Endothelial cell of umbilical vein (primary cell): ENCODE results near the gene PLPPR4.

Experiments
- EZH2 ChIP-seq: IDR thresholded peaks from 2 replicates; pipeline ENCODE4 v1.6.1; 2012; ENCODE audit warnings: borderline replicate concordance, low read depth, mild to moderate bottlenecking, moderate library complexity, low read length, inconsistent platforms; ENCODE audit not compliant: severe bottlenecking
- FOS ChIP-seq: IDR thresholded peaks from 2 replicates; pipeline ENCODE4 v1.6.1; 2011; ENCODE audit warnings: mild to moderate bottlenecking, low read length, moderate library complexity, borderline replicate concordance; ENCODE audit not compliant: insufficient read depth
- GATA2 ChIP-seq: IDR thresholded peaks from 2 replicates; pipeline ENCODE4 v1.7.0; 2011; ENCODE audit warnings: low read depth, mild to moderate bottlenecking, moderate library complexity, mixed read lengths, low read length; ENCODE audit not compliant: insufficient read length, insufficient read depth
- MAX ChIP-seq: IDR thresholded peaks from 2 replicates; pipeline ENCODE4 v1.6.1; 2011; ENCODE audit not compliant: insufficient read depth, insufficient read length
- MYC ChIP-seq: IDR thresholded peaks from one replicate; pipeline ENCODE4 v1.6.1; 2011; ENCODE audit warnings: mild to moderate bottlenecking, low read depth, low read length
- POLR2A ChIP-seq: IDR thresholded peaks from 2 replicates; pipeline ENCODE4 v1.6.1; 2012; ENCODE audit warnings: low read depth, mild to moderate bottlenecking, control low read depth, low read length
- POLR2AphosphoS5 ChIP-seq: IDR thresholded peaks from 2 replicates; pipeline ENCODE4 v1.6.1; 2012; ENCODE audit warnings: low read depth, mild to moderate bottlenecking, control low read depth, low read length, moderate library complexity; ENCODE audit not compliant: insufficient read depth
- TF ChIP-seq, protein P1 (sequence below), 2 donors: IDR thresholded peaks; 1 replicate in 1 of 2; 2 replicates in 1 of 2; pipeline ENCODE4 v1.5.1; 2011; ENCODE audit warnings: low read length in 2 of 2, mild to moderate bottlenecking in 2 of 2, moderate library complexity in 2 of 2, control low read depth in 1 of 2, inconsistent platforms in 1 of 2, low read depth in 1 of 2; ENCODE audit not compliant: insufficient read depth in 1 of 2; ENCODE audit errors: extremely low read depth in 1 of 2

- TF ChIP-seq POLR2A (no peak), POLR2AphosphoS5 (no peak), EZH2 (no peak), MAX (no peak), MYC (no peak), FOS (no peak), GATA2 (no peak)
- TF ChIP-seq, protein P1, sequence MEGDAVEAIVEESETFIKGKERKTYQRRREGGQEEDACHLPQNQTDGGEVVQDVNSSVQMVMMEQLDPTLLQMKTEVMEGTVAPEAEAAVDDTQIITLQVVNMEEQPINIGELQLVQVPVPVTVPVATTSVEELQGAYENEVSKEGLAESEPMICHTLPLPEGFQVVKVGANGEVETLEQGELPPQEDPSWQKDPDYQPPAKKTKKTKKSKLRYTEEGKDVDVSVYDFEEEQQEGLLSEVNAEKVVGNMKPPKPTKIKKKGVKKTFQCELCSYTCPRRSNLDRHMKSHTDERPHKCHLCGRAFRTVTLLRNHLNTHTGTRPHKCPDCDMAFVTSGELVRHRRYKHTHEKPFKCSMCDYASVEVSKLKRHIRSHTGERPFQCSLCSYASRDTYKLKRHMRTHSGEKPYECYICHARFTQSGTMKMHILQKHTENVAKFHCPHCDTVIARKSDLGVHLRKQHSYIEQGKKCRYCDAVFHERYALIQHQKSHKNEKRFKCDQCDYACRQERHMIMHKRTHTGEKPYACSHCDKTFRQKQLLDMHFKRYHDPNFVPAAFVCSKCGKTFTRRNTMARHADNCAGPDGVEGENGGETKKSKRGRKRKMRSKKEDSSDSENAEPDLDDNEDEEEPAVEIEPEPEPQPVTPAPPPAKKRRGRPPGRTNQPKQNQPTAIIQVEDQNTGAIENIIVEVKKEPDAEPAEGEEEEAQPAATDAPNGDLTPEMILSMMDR (IDR thresholded peaks at IDR 0.05; ENCODE audit: extremely low read depth in 1 of 2, insufficient read depth in 1 of 2, low read depth in 1 of 2, low read length in 2 of 2): no peak
These were observed 51.0 kb downstream of the PLPPR4 start for GRCh38 chr1:99315305-99315704.
